HepG2 (cell line): Measurements from ENCODE around the gene STX1B. TPM values are rescaled to one million over a fixed set of nuclear protein-coding genes. Genes with fewer than 3 reads are reported as not detected.

Experiments used
- ASH2L ChIP-seq: fragments of 300-600, 200-600 bp; sonication (generic); IDR thresholded peaks from 2 replicates; pipeline ENCODE4 v1.7.0; 2017; ENCODE audit warnings: low read depth, mild to moderate bottlenecking, moderate library complexity, mixed read lengths, low read length; ENCODE audit not compliant: insufficient read length
- DZIP1 ChIP-seq: sonication (generic); formaldehyde crosslinking; IDR thresholded peaks from 2 replicates; pipeline ENCODE4 v1.5.0; 2020; ENCODE audit warnings: mild to moderate bottlenecking, missing genetic modification reagents
- E2F1 ChIP-seq: sonication (generic); formaldehyde crosslinking; IDR thresholded peaks from 2 replicates; pipeline ENCODE4 v1.5.0; 2020; ENCODE audit warnings: missing genetic modification reagents
- KAT8 ChIP-seq: IDR thresholded peaks from 2 replicates; pipeline ENCODE4 v1.6.1; 2016; ENCODE audit warnings: missing genetic modification reagents, missing compliant biosample characterization
- NR0B2 ChIP-seq: sonication (generic); formaldehyde crosslinking; IDR thresholded peaks from 2 replicates; pipeline ENCODE4 v1.4.0; 2020; ENCODE audit warnings: mild to moderate bottlenecking, missing genetic modification reagents
- REPIN1 ChIP-seq: sonication (generic); formaldehyde crosslinking; IDR thresholded peaks from 2 replicates; pipeline ENCODE4 v1.8.0; 2022; ENCODE audit warnings: missing genetic modification reagents, low read depth, mild to moderate bottlenecking, borderline replicate concordance
- SIN3A ChIP-seq: IDR thresholded peaks from 2 replicates; pipeline ENCODE4 v1.6.1; 2011; ENCODE audit warnings: low read depth, mild to moderate bottlenecking, control low read depth, low read length, borderline replicate concordance
- SRSF9 ChIP-seq: fragments of 200-400 bp; formaldehyde crosslinking; IDR thresholded peaks from 2 replicates; pipeline ENCODE4 v1.6.1; 2018; ENCODE audit warnings: borderline replicate concordance, mild to moderate bottlenecking, low read depth, low read length; ENCODE audit not compliant: insufficient read depth, poor library complexity, severe bottlenecking
- ZBTB38 ChIP-seq: sonication (generic); formaldehyde crosslinking; IDR thresholded peaks from 2 replicates; pipeline ENCODE4 v1.5.1; 2020; ENCODE audit warnings: mild to moderate bottlenecking, missing genetic modification reagents
- ZNF121 ChIP-seq: sonication (generic); formaldehyde crosslinking; IDR thresholded peaks from 2 replicates; pipeline ENCODE4 v1.5.0; 2020; ENCODE audit warnings: mild to moderate bottlenecking, missing genetic modification reagents
- ZNF160 ChIP-seq: sonication (generic); formaldehyde crosslinking; IDR thresholded peaks from 2 replicates; pipeline ENCODE4 v1.8.0; 2022; ENCODE audit warnings: mild to moderate bottlenecking, inconsistent platforms, missing genetic modification reagents
- ZNF282 ChIP-seq: fragments of 450-650 bp; IDR thresholded peaks from 2 replicates; pipeline ENCODE4 v1.6.1; 2018; ENCODE audit not compliant: partially characterized antibody
- ZNF570 ChIP-seq: sonication (generic); formaldehyde crosslinking; IDR thresholded peaks from 2 replicates; pipeline ENCODE4 v1.4.0; 2020; ENCODE audit warnings: mild to moderate bottlenecking, missing genetic modification reagents, borderline replicate concordance
- polyA plus RNA-seq, 8 experiments: library from polyadenylated mRNA; depleted of rRNA in 3 of 8; stranded (reverse) in 7 of 8; unstranded in 1 of 8; fragments of >200 nt; fragmentation: Illumina TruSeq in 4 of 8; extraction: Trizol in 4 of 8; gene quantifications; 2 replicates each; pipeline versions ENCODE4 v1.2.1 to v1.2.3, GENCODE V29; 2011 to 2016; ENCODE audit warnings: low read depth in 4 of 8, missing spikeins in 1 of 8, mixed read lengths in 1 of 8; ENCODE audit not compliant: insufficient read depth in 1 of 8
- total RNA-seq, 5 experiments: library from RNA; depleted of rRNA; stranded (reverse); fragments of >200 nt; fragmentation: Illumina TruSeq; extraction: Trizol; gene quantifications; 2 replicates each; pipeline ENCODE4 v1.2.3, GENCODE V29; 2016; ENCODE audit warnings: low read depth in 1 of 5
- TF ChIP-seq, protein P1 (sequence below): conservative IDR thresholded peaks from 2 replicates; pipeline ENCODE4 v1.6.1; 2018; ENCODE audit warnings: missing genetic modification reagents
- TF ChIP-seq, protein P2 (sequence below): IDR thresholded peaks from 2 replicates; pipeline ENCODE4 v1.6.1; 2012; ENCODE audit warnings: inconsistent platforms
- TF ChIP-seq, protein P3 (sequence below): IDR thresholded peaks from 2 replicates; pipeline ENCODE4 v1.6.1; 2016; ENCODE audit warnings: low read depth, borderline replicate concordance

The STX1B gene
- total and polyA plus RNA-seq, 2 of the 13 experiments (the other 11 are each of a cell fraction or from before 2014, with no cell fraction given) = 2.1 to 3.0 TPM

GRCh38 chr16:30996324-30996984 lies 14.0 kb downstream of the STX1B start (continued):
- TF ChIP-seq, protein P1, sequence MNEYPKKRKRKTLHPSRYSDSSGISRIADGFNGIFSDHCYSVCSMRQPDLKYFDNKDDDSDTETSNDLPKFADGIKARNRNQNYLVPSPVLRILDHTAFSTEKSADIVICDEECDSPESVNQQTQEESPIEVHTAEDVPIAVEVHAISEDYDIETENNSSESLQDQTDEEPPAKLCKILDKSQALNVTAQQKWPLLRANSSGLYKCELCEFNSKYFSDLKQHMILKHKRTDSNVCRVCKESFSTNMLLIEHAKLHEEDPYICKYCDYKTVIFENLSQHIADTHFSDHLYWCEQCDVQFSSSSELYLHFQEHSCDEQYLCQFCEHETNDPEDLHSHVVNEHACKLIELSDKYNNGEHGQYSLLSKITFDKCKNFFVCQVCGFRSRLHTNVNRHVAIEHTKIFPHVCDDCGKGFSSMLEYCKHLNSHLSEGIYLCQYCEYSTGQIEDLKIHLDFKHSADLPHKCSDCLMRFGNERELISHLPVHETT (CRISPR knock-in tag) = no peak
- TF ChIP-seq NR0B2 (no peak), ZNF121 (CRISPR knock-in tag) (no peak), SIN3A (no peak), ZNF570 (no peak), ZNF282 (no peak), SRSF9 (no peak), REPIN1 (no peak; the same call in 1 of the 2 replicates), ZBTB38 (CRISPR knock-in tag) (no peak; the same call in 1 of the 2 replicates), ASH2L (peak; percentile 70), DZIP1 (CRISPR knock-in tag) (no peak), ZNF160 (0 out of 2 replicates have a peak, but pooled peaks have one; percentile 3), E2F1 (CRISPR knock-in tag) (peak; percentile 81), KAT8 (CRISPR knock-in tag) (no peak; the same call in none of the 2 replicates)
- TF ChIP-seq, protein P2, sequence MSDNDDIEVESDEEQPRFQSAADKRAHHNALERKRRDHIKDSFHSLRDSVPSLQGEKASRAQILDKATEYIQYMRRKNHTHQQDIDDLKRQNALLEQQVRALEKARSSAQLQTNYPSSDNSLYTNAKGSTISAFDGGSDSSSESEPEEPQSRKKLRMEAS = peak; percentile 53; the same call in 1 of the 2 replicates
- TF ChIP-seq, protein P3, sequence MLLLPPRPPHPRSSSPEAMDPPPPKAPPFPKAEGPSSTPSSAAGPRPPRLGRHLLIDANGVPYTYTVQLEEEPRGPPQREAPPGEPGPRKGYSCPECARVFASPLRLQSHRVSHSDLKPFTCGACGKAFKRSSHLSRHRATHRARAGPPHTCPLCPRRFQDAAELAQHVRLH (CRISPR knock-in tag) = peak; percentile 60; the same call in 1 of the 2 replicates
